Panc1 (cell line): ENCODE results near the gene GRPEL2.

Experiments used
- POLR2AphosphoS5 ChIP-seq: IDR thresholded peaks from 2 replicates; pipeline ENCODE4 v1.6.1; 2012; ENCODE audit warnings: mild to moderate bottlenecking, low read depth, low read length, moderate library complexity
- TF ChIP-seq, protein P1 (sequence below): fragments of 450-650 bp; IDR thresholded peaks from 2 replicates; pipeline ENCODE4 v1.5.1; 2017; ENCODE audit warnings: mild to moderate bottlenecking

GRCh38 chr5:149376711-149377447 lies 31.6 kb downstream of the GRPEL2 start:
- TF ChIP-seq, protein P1, sequence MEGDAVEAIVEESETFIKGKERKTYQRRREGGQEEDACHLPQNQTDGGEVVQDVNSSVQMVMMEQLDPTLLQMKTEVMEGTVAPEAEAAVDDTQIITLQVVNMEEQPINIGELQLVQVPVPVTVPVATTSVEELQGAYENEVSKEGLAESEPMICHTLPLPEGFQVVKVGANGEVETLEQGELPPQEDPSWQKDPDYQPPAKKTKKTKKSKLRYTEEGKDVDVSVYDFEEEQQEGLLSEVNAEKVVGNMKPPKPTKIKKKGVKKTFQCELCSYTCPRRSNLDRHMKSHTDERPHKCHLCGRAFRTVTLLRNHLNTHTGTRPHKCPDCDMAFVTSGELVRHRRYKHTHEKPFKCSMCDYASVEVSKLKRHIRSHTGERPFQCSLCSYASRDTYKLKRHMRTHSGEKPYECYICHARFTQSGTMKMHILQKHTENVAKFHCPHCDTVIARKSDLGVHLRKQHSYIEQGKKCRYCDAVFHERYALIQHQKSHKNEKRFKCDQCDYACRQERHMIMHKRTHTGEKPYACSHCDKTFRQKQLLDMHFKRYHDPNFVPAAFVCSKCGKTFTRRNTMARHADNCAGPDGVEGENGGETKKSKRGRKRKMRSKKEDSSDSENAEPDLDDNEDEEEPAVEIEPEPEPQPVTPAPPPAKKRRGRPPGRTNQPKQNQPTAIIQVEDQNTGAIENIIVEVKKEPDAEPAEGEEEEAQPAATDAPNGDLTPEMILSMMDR = no peak
- no peak for TF ChIP-seq POLR2AphosphoS5
